Muscle of back (tissue), 11 donors: ENCODE measurements around the gene CAMTA1. TPM values are rescaled to one million over a fixed set of nuclear protein-coding genes. Genes with fewer than 3 reads are reported as not detected.
A peak's percentile ranks its signal among the peaks of the same experiment; 100 is the strongest.

Experiments
- DNase-seq, 3 donors: peaks; one replicate each; pipeline versions ENCODE4 v3.0.0 to v3.0.0-alpha.2; 2013
- polyA plus RNA-seq, 10 donors: library from polyadenylated mRNA; unstranded; fragments of 120-200 nt; gene quantifications; one replicate each; pipeline ENCODE4 v1.2.1, GENCODE V29; 2013; ENCODE audit not compliant: insufficient read length in 10 of 10

CAMTA1 gene
- polyA plus RNA-seq, 10 donors: 36.4 to 49.7 (median 44.0) TPM

GRCh38 chr1:7069931-7070330 lies 284.7 kb downstream of the CAMTA1 start:
- DNase-seq: no peak

GRCh38 chr1:7070389-7071029 lies 285.3 kb downstream of the CAMTA1 start:
- DNase-seq: peak; percentile 50 to 81 (median 67)

- no peak for DNase-seq
Measured at GRCh38 chr1:7076117-7076516, 290.9 kb downstream of the CAMTA1 start.

- no peak for DNase-seq
Measured at GRCh38 chr1:7076572-7076971, 291.3 kb downstream of the CAMTA1 start.

GRCh38 chr1:7077136-7077535 lies 291.9 kb downstream of the CAMTA1 start:
- DNase-seq: no peak

- DNase-seq: no peak
Measured at GRCh38 chr1:7077970-7078369, 292.7 kb downstream of the CAMTA1 start.

- no peak for DNase-seq
Measured at GRCh38 chr1:7079637-7080036, 294.4 kb downstream of the CAMTA1 start.

- no peak for DNase-seq
Measured at GRCh38 chr1:7084232-7084894, 299.1 kb downstream of the CAMTA1 start.

- no peak for DNase-seq
Measured at GRCh38 chr1:7085521-7085920, 300.3 kb downstream of the CAMTA1 start.

GRCh38 chr1:7086106-7086505 lies 300.9 kb downstream of the CAMTA1 start:
- DNase-seq: no peak

- no peak for DNase-seq
Measured at GRCh38 chr1:7087888-7088287, 302.6 kb downstream of the CAMTA1 start.

- DNase-seq: no peak
Measured at GRCh38 chr1:7089497-7089896, 304.2 kb downstream of the CAMTA1 start.

- DNase-seq: no peak
Measured at GRCh38 chr1:7093297-7093696, 308.0 kb downstream of the CAMTA1 start.

- no peak for DNase-seq
Measured at GRCh38 chr1:7094086-7094485, 308.8 kb downstream of the CAMTA1 start.

GRCh38 chr1:7094509-7094908 lies 309.3 kb downstream of the CAMTA1 start:
- DNase-seq: no peak

GRCh38 chr1:7095343-7095964 lies 310.2 kb downstream of the CAMTA1 start:
- no peak for DNase-seq

GRCh38 chr1:7097938-7098592 lies 312.8 kb downstream of the CAMTA1 start:
- DNase-seq: no peak

GRCh38 chr1:7098641-7099040 lies 313.4 kb downstream of the CAMTA1 start:
- no peak for DNase-seq

GRCh38 chr1:7100479-7100878 lies 315.2 kb downstream of the CAMTA1 start:
- peak in 1 of 3 donors; percentile 15 for DNase-seq

- no peak for DNase-seq
Measured at GRCh38 chr1:7101187-7101586, 315.9 kb downstream of the CAMTA1 start.

- DNase-seq: no peak
Measured at GRCh38 chr1:7103361-7103782, 318.1 kb downstream of the CAMTA1 start.

GRCh38 chr1:7103874-7104273 lies 318.6 kb downstream of the CAMTA1 start:
- no peak for DNase-seq

GRCh38 chr1:7104339-7104738 lies 319.1 kb downstream of the CAMTA1 start:
- DNase-seq: no peak
